Panc1 (cell line): ENCODE data around the gene AAK1. TPM values are rescaled to one million over a fixed set of nuclear protein-coding genes. Genes with fewer than 3 reads are reported as not detected.

Experiments used
- ATAC-seq: fragments of 200-7000 bp; cut with Tn5 transposase; 2 replicates; pipeline ENCODE4 v1.9.1; 2020; ENCODE audit warnings: mild to moderate bottlenecking, moderate library complexity
- BruUV-seq: library from RNA; stranded (reverse); fragments of 400-500 nt; replicated peaks from 2 replicates; lab custom pipeline; 2021; lab: Mats Ljungman, UMichigan
- CTCF ChIA-PET: fragments of 300-600 bp; sonication (Branson Sonifier 250); formaldehyde crosslinking; loops from one replicate; lab custom pipeline; 2022; ENCODE audit warnings: antibody characterized with exemption; lab: Charles Lee
- POLR2A ChIA-PET: fragments of 300-600 bp; sonication (Branson Sonifier 250); formaldehyde crosslinking; loops from one replicate; lab custom pipeline; 2022; ENCODE audit warnings: antibody characterized with exemption; lab: Charles Lee
- DNase-seq: peaks from one replicate; pipeline ENCODE4 v3.0.0-alpha.2; 2010; ENCODE audit warnings: low read depth, low spot score
- H3K27ac ChIP-seq: 2 replicates; pipeline ENCODE4 v1.5.1; 2011; ENCODE audit warnings: mild to moderate bottlenecking, low read length, inconsistent platforms
- H3K27me3 ChIP-seq: fragments of 200-500 bp; sonication (Bioruptor generic); 2 replicates; pipeline ENCODE4 v1.6.0; 2014; ENCODE audit warnings: low read length, inconsistent platforms; ENCODE audit not compliant: control insufficient read depth, insufficient read depth
- H3K36me3 ChIP-seq: fragments of 200-500 bp; sonication (Bioruptor generic); 2 replicates; pipeline ENCODE4 v1.5.1; 2014; ENCODE audit warnings: inconsistent platforms, mild to moderate bottlenecking, low read length, moderate library complexity; ENCODE audit not compliant: control insufficient read depth, insufficient read depth
- H3K4me1 ChIP-seq: 2 replicates; pipeline ENCODE4 v1.5.1; 2011; ENCODE audit warnings: inconsistent platforms, mild to moderate bottlenecking, low read length, moderate library complexity; ENCODE audit not compliant: control insufficient read depth, insufficient read depth
- H3K4me3 ChIP-seq, 2 experiments: 2 replicates each; pipeline ENCODE4 v1.5.1; 2011 to 2012; ENCODE audit warnings: low read depth in 2 of 2, low read length in 2 of 2, mild to moderate bottlenecking in 2 of 2, inconsistent platforms in 1 of 2, moderate library complexity in 1 of 2
- H3K9me3 ChIP-seq: fragments of 200-500 bp; sonication (Bioruptor generic); 2 replicates; pipeline ENCODE4 v1.5.1; 2014; ENCODE audit warnings: low read depth, mild to moderate bottlenecking, inconsistent platforms, low read length, moderate library complexity; ENCODE audit not compliant: control insufficient read depth, insufficient read depth
- CTCF ChIP-seq: fragments of 450-650 bp; IDR thresholded peaks from 2 replicates; pipeline ENCODE4 v1.5.1; 2017; ENCODE audit warnings: mild to moderate bottlenecking
- POLR2AphosphoS5 ChIP-seq: IDR thresholded peaks from 2 replicates; pipeline ENCODE4 v1.6.1; 2012; ENCODE audit warnings: mild to moderate bottlenecking, low read depth, low read length, moderate library complexity
- REST ChIP-seq, 2 experiments: IDR thresholded peaks; 2 replicates each; pipeline ENCODE4 v1.6.1; 2011 to 2012; ENCODE audit warnings: low read depth in 2 of 2, control low read depth in 1 of 2, low read length in 1 of 2, mild to moderate bottlenecking in 1 of 2, moderate library complexity in 1 of 2; ENCODE audit not compliant: insufficient read depth in 1 of 2
- SIN3A ChIP-seq: IDR thresholded peaks from 2 replicates; pipeline ENCODE4 v1.6.1; 2012; ENCODE audit warnings: low read depth, mild to moderate bottlenecking, low read length, moderate library complexity, borderline replicate concordance; ENCODE audit not compliant: insufficient read depth
- TCF7L2 ChIP-seq: IDR thresholded peaks from 2 replicates; pipeline ENCODE4 v1.6.1; 2011; ENCODE audit warnings: mild to moderate bottlenecking, low read depth, low read length, inconsistent platforms
- in situ Hi-C: cut with HindIII; loops from 2 replicates; pipeline ENCODE4 v1.10.0; 2016; ENCODE audit warnings: low sequenced_read_pairs, low pct_unique_long_range_greater_than_20kb
- intact Hi-C: fragments of 100-400 bp; cut with micrococcal nuclease; formaldehyde crosslinking; loops from one replicate; pipeline ENCODE4 v1.10.0; 2022; ENCODE audit not compliant: unreplicated experiment
- total RNA-seq: library from RNA; stranded (reverse); gene quantifications from one replicate; pipeline ENCODE4 v1.2.1, GENCODE V29; 2021; ENCODE audit not compliant: unreplicated experiment

The AAK1 gene
- total RNA-seq, 1 experiment from 2014 or later: 123 TPM

- peaks cover 18% of the 10 kb centered on the region for H3K4me1 ChIP-seq
- ATAC-seq (no peak), DNase-seq (no peak)
- TF ChIP-seq TCF7L2 (no peak), POLR2AphosphoS5 (no peak), SIN3A (no peak), REST (IDR thresholded peaks at IDR 0.05; ENCODE audit: insufficient read depth in 1 of 2, low read depth in 2 of 2, low read length in 1 of 2) (no peak), CTCF (no peak)
- BruUV-seq: no TSS peak
- no peaks in the 10 kb centered on the region for H3K36me3 ChIP-seq
- H3K27me3 ChIP-seq: no peaks in the 10 kb centered on the region
- ChIA-PET POLR2A (no interaction called here), CTCF (no interaction called here)
- intact Hi-C loops: no loop called here
- H3K27ac ChIP-seq: no peak overlapping the region
- H3K4me3 ChIP-seq: no peak overlapping the region
- H3K9me3 ChIP-seq: no peaks in the 10 kb centered on the region
- in situ Hi-C loops: no loop called here
Observed at GRCh38 chr2:69689969-69690368, 46.4 kb upstream of the AAK1 start.

- Histone ChIP-seq H3K9me3 (no peaks in the 10 kb centered on the region), H3K27ac (no peak overlapping the region), H3K36me3 (no peaks in the 10 kb centered on the region), H3K4me3 (no peak overlapping the region), H3K27me3 (no peaks in the 10 kb centered on the region), H3K4me1 (peaks cover 14% of the 10 kb centered on the region)
- BruUV-seq: no TSS peak
- in situ Hi-C loops: no loop called here
- POLR2A ChIA-PET: no interaction called here
- ATAC-seq (no peak), DNase-seq (no peak)
- no peak for TF ChIP-seq CTCF
- no peak for TF ChIP-seq SIN3A
- no peak for TF ChIP-seq REST (IDR thresholded peaks at IDR 0.05; ENCODE audit: insufficient read depth in 1 of 2, low read depth in 2 of 2, low read length in 1 of 2)
- TF ChIP-seq TCF7L2: no peak
- TF ChIP-seq POLR2AphosphoS5: no peak
- CTCF ChIA-PET: no interaction called here
- intact Hi-C loops: no loop called here
Observed at GRCh38 chr2:69689466-69689865, 45.9 kb upstream of the AAK1 start.
